ENCODE data around the gene OSBPL7.

- TF ChIP-seq, protein P1, sequence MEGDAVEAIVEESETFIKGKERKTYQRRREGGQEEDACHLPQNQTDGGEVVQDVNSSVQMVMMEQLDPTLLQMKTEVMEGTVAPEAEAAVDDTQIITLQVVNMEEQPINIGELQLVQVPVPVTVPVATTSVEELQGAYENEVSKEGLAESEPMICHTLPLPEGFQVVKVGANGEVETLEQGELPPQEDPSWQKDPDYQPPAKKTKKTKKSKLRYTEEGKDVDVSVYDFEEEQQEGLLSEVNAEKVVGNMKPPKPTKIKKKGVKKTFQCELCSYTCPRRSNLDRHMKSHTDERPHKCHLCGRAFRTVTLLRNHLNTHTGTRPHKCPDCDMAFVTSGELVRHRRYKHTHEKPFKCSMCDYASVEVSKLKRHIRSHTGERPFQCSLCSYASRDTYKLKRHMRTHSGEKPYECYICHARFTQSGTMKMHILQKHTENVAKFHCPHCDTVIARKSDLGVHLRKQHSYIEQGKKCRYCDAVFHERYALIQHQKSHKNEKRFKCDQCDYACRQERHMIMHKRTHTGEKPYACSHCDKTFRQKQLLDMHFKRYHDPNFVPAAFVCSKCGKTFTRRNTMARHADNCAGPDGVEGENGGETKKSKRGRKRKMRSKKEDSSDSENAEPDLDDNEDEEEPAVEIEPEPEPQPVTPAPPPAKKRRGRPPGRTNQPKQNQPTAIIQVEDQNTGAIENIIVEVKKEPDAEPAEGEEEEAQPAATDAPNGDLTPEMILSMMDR (IDR thresholded peaks at IDR 0.05): no peak
- TF ChIP-seq POLR2A (IDR thresholded peaks at IDR 0.05): no peak
Observed at GRCh38 chr17:47816111-47816735, 5.4 kb downstream of the OSBPL7 start.
